GM21619 (cell line): ENCODE data around the gene GARIN5A.
"Not testable (repeated sequence)": the region's sequence is repeated elsewhere in the genome, so short reads cannot be mapped to it uniquely, and the experiment has no call there.

Experiments used
- ATAC-seq: cut with Tn5 transposase; IDR thresholded peaks from one replicate; pipeline ENCODE4 v1.9.1; 2021; ENCODE audit not compliant: unreplicated experiment

Gene GARIN5A

DNA sequence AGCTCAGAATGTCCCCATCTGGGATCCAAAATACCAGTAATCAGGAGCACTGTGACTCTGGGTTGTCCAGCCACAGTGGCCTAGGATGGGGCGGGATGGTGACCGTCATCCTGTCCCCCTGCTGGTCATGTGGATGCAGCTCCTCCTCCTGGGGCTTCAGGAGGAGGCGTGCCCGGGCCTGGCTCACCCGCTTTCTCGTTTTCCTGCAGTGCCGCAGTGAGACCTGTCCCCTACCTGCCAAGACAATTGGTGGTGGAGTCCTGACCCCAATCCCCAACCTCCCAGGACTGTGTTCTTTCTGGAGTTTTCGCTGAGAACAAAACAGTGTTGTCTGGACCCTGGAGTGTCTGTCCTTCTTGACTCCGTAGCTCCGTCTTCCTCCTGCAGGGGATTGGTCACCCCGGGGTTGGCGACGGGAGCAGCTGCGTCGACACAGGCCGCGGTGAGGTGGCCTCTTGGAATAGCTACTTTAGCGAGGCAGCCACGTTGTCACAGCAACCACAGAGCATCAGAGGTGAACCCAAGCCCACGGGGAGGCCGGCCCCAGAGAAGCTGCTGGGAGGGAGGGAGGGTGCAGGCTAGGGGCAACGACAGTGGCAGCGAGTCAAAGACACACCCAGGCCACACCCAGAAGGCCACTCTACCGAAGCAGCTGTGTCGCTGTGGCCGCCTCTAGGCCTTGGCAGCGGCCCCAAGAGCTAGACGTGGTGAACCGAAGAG is 10.5 kb downstream of the GARIN5A start:
- ATAC-seq = no peak

GRCh38 chr19:50465000-50465399 is 11.6 kb downstream of the GARIN5A start:
- no peak for ATAC-seq

DNA sequence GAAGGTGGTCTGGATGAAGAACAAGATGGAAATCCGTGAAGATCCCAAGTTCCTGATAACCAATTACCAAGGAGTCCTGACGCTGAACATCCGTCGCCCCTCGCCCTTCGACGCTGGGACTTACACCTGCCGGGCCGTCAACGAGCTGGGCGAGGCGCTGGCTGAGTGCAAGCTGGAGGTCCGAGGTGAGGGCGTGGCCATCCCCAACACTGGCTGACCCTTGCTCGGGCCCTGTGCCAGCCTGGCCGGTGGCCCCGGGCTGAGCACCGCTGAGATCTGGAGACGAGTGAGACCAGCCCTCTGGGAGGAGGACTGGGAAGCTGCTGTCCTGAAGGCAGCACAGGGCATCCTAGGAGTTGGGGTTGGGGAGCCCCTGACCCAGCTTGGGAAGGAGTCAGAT is 12.3 kb downstream of the GARIN5A start:
- ATAC-seq = no peak

GRCh38 chr19:50462970-50463369 is 13.7 kb downstream of the GARIN5A start:
- no peak for ATAC-seq

DNA sequence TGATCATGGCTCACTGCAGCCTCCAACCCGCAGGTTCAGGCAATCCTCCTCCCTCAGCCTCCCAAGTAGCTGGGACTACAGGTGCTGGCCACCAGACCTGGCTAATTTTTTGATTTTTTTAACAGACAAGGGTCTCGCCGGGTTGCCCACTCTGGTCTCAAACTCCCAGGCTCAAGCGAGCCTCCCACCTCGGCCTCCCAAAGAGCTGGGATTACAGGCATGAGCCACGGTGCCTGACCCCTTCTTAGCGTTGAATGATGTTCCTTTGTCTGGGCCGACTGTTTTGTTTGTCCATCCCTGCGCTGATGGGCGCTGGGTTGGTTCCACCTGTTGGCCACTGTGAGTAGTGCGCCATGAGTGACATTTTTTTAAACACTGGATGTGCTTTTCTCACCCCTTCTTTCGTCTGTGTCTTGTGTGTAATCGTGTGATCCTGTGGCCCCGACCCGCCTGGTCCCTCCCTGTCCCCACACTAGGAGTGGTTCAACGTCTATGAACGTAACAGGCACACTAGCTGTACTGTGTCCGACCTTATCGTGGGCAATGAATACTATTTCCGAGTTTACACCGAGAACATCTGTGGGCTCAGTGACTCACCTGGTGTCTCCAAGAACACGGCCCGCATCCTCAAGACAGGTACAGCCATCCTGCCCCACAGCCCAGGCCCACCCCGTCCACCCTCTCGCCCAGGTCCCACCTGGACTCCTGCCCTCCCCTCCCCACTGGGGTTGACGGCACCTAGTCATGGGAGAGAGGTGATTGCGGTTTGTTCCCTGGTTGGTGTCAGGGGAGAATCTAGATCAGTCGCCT is 15.4 kb downstream of the GARIN5A start:
- peak; percentile 55 for ATAC-seq

DNA sequence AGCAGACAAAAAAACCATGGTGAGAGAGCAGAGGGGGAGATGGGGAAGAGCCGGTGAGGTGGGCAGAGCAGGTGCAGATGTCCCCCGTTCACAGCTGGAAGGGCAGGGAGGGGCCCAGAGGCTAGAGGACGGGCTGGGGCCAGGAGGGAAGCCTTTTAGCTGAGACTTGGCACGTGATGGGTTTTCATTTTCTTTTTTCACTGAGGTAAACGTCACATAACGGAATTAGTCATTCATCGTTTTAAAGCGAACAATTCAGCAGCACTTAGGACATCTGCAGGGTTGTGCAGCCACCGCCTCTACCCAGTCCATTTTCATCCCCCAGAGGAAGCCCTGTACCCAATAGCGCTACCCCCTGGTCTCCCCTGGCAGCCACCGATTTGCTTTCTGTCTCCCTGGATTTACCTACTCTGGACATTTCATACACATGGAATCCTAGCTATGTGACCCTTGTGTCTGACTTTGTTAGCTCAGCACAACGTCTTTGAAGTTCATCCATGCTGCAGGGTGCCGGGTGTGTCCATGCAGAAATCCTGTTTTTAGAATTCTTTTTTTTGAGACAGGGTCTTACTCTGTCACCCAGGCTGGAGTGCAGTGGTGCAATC is 16.4 kb downstream of the GARIN5A start:
- peak; percentile 61 for ATAC-seq

- no peak for ATAC-seq
Observed at GRCh38 chr19:50459638-50460037, 17.0 kb downstream of the GARIN5A start.

GRCh38 chr19:50459067-50459456 is 17.6 kb downstream of the GARIN5A start:
- ATAC-seq = no peak

- no peak for ATAC-seq
Observed at GRCh38 chr19:50458396-50459066, 18.1 kb downstream of the GARIN5A start.

DNA sequence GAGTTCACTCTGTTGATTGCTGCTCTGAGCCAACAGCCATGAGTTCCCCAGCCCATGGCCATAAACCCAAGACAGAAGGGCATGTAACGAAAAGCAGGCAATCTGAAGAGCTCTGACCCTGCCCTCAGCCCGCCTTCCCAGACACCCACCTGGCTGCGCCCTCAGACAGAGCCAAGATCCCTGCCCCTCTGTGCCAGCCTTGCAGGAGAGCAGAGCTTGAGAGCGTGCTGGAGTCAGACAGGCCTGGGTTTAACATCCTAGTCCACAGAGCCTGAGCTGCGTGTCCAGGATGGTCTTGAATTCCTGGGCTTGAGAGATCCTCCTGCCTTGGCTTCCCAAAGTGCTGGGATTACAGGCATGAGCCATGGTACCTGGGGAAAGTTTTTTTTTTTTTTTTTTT is 19.3 kb downstream of the GARIN5A start:
- ATAC-seq = no peak

DNA sequence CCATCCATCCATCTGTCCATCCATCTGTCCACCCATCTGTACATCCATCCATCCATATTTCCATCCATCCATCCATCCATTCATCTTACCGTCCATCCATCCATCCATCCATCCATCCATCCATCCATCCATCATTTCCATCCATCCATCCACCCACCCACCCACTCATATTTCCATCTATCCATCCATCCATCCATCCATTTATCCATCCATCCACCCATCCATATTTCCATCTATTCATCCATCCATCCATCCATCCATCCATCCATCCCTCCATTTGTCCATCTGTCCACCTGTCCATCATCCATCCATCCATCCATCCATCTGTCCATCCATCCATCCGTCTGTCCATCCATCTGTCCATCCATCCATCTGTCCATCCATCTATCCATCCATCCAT is 20.7 kb downstream of the GARIN5A start:
- no peak for ATAC-seq

- ATAC-seq = no peak
Observed at GRCh38 chr19:50453243-50453642, 23.4 kb downstream of the GARIN5A start.

- no peak for ATAC-seq
Observed at GRCh38 chr19:50451223-50451534, 25.5 kb downstream of the GARIN5A start.

DNA sequence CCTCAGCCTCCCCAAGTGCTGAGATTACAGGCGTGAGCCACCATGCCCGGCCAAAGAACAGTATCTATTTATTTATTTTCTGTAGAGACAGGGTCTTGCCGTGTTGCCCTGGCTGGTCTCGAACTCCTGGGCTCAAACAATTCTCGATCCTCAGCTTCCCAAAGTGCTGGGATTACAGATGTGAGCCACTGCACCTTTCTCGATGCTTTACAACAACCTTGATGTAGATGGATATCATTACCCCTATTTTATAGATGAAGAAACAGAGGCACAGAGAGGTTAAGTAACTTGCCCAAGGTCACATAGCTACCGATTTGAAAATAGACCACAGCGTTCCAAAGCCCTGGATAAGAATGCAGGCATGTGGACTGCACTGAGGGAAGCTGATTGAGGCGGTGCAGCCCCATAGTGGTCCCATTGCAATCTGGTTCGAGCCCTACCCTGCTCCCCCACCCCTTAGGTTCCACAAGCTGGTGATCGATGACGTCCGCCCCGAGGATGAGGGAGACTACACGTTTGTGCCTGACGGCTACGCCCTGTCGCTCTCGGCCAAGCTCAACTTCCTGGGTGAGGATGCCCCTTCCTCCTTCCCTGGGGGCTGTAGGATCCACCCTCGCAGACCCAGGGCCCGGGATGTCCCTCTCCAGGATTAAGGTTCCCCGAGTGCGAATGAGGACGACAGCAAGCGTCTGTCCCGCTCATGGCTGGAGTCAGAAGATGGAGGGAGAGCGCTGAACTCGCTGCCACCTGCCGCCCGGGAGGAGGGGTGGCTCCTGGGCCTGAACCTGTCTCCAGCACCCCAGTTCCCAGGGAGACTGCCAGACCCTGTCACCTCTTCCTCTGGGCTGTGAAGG is 26.1 kb downstream of the GARIN5A start:
- ATAC-seq = no peak

DNA sequence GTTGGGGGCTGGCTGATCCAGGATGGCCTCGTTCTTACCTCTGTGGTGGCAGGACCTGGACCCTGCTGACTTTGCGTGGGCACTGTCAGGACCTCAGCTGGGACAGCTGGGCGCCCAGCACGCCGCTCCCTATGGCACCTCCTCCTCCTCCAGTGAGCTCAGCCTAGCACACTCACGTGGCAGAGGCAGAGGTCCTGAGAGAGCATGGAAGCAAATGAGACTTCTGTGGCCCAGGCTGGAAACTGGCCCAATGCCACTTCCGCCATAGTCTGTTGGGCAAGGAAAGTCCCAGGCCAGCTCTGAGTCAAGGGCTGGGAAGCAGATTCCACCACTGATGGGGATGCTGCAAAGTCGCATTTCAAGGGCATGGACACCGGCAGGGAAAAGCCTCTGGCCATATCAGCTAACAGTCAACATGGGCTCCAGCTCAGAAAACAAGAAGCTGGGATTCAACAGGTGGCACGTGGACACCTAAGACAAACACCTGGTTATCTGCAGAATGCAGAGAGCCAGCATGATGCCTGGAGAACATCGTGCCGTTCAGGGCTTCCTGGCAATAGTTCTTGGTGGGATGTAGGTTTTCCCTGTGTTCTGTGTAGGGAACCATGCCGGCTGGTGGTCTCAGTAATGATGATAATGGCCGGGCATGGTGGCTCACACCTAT is 27.3 kb downstream of the GARIN5A start:
- no peak for ATAC-seq

DNA sequence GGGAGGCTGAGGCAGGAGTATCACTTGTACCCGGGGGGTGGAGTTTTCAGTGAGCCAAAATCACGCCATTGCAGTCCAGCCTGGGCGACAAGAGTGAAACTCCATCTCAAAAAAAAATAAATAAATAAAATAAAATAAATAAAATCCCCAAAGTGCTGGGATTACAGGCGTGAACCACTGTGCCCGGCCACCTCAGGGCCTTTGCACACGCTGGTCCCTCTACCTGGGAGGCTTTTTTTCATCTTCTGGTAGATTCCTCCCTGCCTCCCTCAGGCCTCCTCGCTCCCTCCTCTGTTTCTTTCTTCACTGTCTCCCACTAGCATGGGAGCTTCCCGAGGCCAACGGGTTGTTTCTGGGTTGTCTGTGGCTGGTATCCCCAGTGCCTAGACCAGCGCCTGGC is 28.9 kb downstream of the GARIN5A start:
- ATAC-seq = no peak

GRCh38 chr19:50447053-50447452 is 29.6 kb downstream of the GARIN5A start:
- ATAC-seq = no peak

DNA sequence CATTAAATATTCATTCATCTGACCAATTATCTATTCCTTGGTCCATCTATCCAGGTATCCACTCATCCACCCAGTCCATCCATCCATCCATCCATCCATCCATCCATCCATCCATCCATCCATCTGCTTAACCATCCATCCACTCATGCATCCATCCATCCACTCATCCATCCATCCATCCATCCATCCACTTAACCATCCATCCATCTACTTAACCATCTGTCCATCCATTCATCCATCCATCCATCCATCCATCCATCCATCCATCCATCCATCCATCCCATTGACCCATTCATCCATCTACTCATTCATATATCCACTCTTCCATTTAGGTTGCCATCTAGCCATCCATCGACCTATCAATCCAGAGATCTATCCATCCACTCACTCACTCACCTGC is 32.6 kb downstream of the GARIN5A start:
- no peak for ATAC-seq

DNA sequence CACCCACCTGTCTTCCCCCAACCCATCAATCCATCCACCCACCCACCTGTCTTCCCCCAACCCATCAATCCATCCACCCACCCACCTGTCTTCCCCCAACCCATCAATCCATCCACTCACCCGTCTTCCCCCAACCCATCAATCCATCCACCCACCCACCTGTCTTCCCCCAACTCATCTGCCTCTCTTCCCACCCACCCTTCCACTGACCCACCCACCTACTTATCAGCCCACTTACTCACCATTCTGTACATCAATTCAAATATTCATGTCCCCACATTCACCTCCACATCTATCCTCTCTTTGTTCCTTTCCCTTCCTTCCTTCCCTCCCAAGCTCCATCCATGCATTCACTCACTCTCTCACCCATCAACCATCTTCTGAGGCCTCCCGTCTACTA is 37.5 kb downstream of the GARIN5A start:
- not testable (repeated sequence) for ATAC-seq

DNA sequence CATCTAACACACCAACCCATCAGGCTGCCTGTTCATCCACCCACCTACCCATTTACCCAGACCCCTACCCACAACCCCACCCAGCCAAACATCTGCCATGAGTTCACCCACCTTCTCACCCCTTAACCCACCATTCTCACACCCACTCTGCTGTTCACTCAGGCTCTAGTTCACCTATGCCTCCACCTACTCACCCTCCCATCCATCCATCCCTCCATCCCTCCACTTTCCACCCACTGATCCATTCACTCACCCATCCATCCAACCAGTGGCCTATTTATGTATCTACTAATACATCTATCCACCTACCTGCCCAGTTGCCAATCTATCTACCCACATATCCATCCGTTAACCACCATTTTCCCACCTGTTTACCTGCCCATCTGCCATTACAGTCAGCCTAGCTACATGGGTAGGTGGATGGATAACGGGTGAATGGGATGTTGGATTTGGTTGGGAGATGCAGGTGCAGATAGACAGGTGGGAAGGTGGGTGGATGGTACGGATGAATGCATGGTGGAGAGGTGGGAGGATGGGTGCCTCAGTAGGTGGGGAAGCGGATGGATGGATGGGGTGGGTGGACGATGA is 38.7 kb downstream of the GARIN5A start:
- no peak for ATAC-seq
